ENCODE results near the gene SDR9C7. TPM values are rescaled to one million over a fixed set of nuclear protein-coding genes. Genes with fewer than 3 reads are reported as not detected.

The SDR9C7 gene
- total RNA-seq, 4 donors from 2014 or later: not detected

DNA sequence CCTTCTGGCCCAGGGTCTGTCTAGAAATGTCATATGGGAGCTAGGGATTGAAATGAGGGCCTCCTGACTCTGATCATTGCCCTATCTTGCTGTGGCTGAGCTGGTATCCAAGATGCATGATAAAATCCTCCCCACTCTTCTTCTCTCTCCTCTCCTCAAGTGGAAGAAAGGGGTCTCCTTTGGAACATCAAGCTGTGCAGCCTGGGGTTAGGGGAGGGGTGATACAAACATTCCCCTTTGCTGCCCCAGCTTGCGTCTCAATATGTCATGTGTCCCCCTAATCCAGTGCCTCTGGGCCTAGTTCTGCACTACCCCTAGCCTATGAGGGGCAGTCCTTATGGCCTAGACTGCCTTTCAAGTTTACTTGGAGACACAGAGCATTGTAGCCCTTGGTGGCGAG is 14.7 kb upstream of the SDR9C7 start:
- TF ChIP-seq, protein P1, sequence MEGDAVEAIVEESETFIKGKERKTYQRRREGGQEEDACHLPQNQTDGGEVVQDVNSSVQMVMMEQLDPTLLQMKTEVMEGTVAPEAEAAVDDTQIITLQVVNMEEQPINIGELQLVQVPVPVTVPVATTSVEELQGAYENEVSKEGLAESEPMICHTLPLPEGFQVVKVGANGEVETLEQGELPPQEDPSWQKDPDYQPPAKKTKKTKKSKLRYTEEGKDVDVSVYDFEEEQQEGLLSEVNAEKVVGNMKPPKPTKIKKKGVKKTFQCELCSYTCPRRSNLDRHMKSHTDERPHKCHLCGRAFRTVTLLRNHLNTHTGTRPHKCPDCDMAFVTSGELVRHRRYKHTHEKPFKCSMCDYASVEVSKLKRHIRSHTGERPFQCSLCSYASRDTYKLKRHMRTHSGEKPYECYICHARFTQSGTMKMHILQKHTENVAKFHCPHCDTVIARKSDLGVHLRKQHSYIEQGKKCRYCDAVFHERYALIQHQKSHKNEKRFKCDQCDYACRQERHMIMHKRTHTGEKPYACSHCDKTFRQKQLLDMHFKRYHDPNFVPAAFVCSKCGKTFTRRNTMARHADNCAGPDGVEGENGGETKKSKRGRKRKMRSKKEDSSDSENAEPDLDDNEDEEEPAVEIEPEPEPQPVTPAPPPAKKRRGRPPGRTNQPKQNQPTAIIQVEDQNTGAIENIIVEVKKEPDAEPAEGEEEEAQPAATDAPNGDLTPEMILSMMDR (IDR thresholded peaks at IDR 0.05; ENCODE audit: low read depth): no peak

DNA sequence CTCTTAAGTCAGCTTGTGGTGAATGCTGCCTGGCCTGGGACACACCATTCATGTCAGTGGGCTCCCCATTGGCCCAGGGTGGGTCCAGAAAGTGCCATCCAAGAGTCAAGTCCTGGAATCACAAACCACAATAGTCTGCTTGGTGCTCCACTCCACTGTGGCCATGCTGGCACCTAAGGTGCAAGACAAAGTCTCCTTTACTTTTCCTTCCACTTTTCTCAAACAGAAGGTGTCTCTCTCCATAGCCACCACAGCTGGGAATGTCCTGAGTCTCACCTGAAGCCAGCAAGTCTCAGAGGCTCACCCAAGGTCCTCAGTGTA is 14.2 kb upstream of the SDR9C7 start:
- TF ChIP-seq, protein P1 (IDR thresholded peaks at IDR 0.05; ENCODE audit: low read depth): no peak

DNA sequence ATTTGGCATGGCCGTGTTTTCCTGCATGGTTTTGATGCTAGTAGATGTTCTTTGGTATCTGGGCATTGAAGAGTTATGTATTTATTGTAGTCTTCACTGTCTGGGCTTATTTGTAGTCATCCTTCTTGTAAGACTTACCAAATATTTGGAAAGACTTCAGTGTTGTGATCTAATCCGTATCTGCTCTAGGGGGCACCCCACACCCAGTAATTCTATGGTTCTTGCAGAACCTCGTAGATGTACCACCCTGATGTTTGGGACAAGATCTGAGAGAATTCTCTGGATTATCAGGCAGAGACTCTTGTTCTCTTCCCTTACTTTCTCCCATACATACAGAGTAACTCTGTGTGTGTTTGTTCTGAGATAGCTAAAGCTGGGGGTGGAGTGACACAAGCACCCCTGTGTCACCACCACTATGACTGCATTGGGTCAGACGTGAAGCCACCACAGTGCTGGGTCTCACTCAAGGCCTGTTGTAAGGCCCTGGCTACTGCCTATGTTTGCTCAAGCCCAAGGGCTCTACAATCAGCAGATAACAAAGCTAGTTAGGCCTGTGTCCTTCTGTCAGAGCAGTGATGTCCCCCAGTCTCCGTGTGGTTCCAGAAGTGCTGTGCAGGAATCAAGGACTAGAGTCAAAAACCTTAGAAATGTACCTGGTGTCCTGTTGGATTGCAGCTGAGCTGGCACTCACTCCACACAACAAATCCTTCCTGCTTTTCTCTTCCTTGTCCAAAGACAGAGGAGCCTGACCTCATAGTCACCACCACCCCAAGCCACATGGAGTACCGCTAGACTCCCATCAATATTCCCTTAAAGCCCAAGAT is 13.6 kb upstream of the SDR9C7 start:
- TF ChIP-seq, protein P1 (IDR thresholded peaks at IDR 0.05; ENCODE audit: low read depth): no peak

DNA sequence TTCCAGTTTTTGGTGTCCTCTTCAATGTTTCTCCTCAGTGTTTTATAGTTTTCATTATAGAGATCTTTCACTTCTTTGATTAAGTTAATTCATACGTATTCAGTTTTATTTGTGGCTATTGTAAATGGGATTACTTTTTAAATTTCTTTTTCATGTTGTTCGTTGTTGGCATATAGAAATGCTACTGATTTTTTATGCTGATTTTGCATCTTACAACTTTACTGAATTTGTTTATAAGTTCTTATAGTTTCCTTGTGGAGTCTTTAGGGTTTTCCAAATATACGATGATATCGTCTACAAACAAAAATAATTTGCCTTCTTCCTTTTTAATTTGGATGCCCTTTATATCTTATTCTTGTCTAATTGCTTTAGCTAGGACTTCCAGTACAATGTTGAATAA is 9.7 kb upstream of the SDR9C7 start:
- TF ChIP-seq, protein P1 (IDR thresholded peaks at IDR 0.05; ENCODE audit: low read depth): no peak

DNA sequence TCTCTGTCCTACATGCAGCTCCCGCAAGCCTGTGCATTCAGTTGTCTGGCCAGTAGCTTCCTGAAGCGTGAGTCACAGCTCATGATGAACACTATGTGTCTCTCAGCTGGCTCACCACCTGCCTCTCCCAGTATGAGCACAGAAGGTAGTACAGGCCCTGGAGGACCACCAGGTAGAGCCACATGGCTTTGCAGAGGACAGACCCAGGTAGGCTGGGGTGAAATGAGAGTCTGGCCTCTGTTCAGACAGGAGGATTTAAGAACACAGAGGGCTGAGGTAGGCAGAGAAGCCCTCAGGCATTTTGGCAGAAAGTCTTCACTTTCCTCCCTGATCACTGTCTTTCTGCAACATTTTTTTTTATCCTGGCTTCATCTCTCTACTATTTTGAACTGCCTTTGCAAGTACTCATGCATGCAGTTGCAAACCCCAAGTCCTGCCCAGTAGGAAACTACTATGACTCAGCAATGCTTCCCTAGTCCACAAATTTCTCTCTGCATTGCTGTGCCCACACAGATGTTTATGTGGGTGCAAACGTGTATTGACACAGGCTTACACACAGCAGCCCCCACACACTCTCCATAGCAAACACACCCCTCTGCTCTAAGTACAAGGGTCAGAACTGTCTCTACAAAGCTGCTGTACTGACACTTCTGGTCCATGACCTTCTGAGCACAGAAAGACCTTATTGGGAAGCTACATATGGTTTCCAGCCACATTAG is 7.2 kb upstream of the SDR9C7 start:
- TF ChIP-seq, protein P1 (IDR thresholded peaks at IDR 0.05; ENCODE audit: low read depth): no peak

DNA sequence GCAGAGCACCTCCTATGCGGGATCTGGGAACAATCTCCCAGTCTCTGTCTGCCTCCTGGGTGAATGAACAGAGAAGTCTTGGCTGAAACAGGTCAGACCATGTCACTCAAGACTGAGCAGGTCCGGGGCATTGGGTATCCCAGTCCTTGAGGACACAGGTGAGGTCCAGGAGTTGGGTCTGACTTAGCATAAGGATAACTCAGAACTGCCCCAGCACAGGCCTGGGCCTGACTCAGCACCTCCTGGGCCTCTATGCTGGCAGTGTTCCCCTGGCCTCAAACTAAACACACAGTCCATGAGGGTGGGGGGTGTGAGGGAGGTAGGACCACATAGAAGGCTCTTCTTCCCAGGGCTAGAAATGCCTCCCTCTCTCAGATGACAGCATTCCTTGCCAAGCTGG is 1.5 kb upstream of the SDR9C7 start:
- TF ChIP-seq, protein P1 (IDR thresholded peaks at IDR 0.05; ENCODE audit: low read depth): no peak

DNA sequence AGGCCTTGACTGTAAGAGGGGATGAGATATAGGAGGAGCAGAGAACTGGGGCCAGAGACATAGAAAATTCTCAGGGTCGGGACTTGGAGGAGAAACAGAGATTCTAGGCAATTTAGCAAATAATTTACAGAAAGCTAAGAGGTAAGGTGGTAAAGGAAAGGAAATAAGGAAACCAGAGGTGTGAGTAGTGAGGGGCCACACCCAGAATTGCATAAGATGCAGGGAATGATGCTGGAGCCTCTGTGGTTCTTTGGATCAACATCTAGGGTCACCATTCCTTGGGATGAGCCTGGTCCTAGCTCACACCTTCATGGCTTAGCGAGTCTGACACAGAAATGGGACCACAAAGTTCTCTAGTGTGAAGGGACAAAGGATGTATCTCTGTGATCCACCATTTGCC is 949 bp upstream of the SDR9C7 start:
- TF ChIP-seq, protein P1 (IDR thresholded peaks at IDR 0.05; ENCODE audit: low read depth): no peak

All from subcutaneous adipose tissue (tissue), 4 donors.